Effector CD4-positive, alpha-beta T cell (primary cell): ENCODE results near the gene SLC15A4.
"Not testable (repeated sequence)": the region's sequence is repeated elsewhere in the genome, so short reads cannot be mapped to it uniquely, and the experiment has no call there.

Source experiments
- DNase-seq: peaks from one replicate; pipeline ENCODE4 v3.0.0-alpha.2; 2020
- total RNA-seq: gene quantifications from one replicate; lab custom pipeline; 2026; lab: John Stamatoyannopoulos, UW

SLC15A4 gene
- 17.1 reads per million, percentile 43 among the genes with 10 or more reads in this experiment for total RNA-seq

DNA sequence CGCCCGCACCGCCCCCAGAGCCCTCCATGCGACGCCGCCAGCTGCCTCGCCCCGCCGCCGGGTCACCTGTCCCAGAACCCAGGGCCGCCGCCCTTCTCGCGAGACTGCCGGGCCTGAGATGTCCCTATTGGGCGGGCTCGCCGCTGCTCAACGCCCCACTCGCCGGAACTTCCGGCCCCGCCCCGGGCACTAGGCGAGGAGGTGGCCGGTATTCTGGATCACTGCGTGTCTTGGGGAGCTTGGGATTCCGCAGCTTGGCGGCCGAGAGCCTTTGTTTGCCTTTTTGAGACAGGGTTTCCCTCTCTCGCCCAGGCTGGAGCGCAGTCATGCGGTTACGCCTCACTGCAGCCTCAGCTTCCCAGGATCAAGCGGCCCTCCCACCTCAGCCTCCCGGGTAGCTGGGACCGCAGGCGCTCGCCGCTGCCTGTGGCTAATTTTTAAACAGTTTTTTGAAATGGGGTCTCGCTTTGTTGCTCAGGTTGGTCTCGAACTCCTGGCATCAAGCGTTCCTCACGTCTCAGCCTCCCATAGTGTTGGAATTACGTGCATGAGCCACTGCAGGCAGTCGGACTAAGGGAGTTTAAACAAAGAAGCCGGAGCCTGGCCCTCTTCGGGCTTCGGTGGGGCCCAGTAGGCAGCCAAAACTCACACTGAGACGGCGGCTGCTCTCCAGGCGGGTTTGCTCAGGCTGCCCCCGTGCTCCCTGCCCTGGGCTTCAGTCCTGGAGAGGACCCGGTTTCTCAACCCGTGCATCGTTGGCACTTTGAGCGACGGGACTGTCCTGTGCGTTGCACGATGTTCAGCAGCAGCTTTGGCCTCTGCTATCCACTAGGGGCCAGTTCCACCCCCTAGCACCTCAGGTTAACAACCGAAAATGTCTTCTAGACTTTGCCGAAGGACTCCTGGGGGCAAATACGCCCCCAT, at the start of gene SLC15A4:
SLC15A4 (minus strand) TSS at position 43 of the 924 bp plus-strand sequence; CDS start at position 28, 15 bp downstream.
- DNase-seq, result peak; percentile 77

DNA sequence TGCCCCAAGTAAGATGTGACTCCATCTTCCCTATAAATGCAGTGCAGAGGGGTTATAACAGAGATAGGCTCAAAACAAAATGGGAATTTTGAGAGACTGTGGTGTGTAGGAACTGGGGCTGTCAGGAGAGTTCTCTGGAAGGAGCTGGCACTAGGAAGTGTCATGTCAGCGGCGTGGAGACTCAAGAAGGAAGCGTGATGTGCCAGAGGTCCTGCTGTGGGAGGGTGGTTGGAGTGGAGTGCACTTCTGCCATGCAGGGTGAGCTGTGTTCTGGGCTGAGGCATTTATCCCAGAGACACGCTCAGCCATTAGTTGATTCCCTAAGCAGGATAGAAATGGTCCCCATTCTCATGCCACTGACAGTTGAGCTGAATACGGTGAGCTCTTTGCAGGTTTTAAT, 48.5 kb upstream of the SLC15A4 start:
- no peak for DNase-seq

DNA sequence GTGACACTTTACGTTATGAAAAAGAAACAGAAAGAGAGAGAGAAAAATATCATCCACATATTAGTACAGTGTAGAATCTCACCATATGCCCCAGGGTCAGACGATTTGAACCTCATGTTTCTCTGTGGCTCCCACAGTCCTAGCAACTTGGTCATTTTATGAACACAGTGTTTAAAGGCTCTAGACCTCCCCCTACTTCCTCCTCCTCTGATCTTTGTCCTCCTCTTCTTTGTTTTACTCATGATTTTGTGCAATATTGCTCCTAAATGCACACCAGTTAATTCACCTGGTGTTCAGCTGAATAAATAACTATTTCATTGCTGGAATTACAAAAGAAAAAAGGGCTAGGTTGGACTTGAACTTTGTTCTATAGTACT, 47.7 kb upstream of the SLC15A4 start:
- DNase-seq, result no peak

DNA sequence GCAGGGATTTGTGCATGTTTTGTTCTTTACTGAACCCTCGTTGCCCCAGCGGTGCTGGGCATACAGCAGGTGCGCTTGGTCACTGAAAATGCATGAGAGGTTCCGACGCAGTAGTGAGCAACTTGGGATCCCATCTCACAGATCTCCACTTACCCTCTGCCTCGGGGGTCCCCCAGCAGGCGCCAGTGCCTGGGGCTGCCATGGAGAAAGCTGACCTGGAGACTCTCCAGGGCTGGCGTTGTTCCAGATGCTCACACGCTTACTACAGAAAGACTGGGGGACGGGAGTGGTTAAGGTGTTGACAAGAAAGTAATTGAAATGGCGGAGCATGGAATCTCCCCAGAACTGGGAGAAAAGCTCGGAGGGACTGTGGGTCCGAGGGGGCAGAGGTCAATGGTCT, 43.7 kb upstream of the SLC15A4 start:
- DNase-seq, result no peak

DNA sequence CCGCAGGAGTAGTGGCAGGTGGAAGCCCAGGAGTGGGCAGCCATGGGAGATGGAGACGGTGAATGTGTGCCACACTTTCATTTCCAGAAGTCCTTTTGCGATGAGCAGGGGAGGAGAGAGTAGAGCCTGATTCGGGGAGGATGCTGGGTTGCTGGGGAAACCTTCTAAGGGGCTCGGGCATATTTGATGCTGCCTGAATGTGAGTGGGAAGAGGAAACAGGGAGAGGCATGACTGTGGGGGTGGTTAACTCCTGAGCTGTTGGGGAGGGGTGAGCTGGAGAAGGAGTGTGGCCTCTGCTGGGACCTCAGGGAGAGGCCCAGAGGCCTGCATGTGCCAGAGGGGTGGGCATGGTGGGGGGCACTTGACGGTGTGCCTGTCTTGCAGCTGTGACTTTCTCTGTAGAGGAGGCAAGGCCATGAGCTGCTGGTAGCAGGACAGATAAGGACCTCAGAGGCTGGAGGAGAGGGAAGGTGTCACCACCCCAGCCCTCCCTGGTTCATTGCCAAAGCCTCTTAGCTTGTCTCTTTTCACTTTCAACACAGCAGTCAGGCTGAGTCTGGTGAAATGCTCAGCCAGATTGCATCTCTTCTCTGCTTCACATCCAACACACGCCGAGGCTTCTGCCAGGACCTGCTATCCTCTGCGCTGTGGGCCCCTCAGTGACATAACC, 40.9 kb upstream of the SLC15A4 start:
- no peak for DNase-seq

DNA sequence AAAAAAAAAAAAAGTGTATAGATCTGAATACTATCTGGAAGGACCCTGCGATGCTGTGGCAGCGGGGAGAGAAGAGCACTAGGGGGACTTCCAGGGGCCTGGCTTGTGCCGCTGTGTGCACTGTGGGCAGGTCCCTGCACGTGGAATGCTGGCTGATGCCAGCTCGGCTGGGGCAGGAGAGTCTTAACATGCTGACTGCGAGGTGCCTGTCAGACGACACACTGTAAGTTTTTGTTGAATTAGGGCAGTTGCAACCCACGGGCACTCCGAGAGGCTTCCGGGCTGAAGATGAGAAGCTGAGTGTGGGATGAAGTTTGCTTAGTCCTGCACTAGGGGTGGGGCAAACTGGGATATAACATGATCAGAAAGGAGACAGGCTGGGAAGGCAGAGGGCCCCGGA, 40.2 kb upstream of the SLC15A4 start:
- DNase-seq, result no peak

DNA sequence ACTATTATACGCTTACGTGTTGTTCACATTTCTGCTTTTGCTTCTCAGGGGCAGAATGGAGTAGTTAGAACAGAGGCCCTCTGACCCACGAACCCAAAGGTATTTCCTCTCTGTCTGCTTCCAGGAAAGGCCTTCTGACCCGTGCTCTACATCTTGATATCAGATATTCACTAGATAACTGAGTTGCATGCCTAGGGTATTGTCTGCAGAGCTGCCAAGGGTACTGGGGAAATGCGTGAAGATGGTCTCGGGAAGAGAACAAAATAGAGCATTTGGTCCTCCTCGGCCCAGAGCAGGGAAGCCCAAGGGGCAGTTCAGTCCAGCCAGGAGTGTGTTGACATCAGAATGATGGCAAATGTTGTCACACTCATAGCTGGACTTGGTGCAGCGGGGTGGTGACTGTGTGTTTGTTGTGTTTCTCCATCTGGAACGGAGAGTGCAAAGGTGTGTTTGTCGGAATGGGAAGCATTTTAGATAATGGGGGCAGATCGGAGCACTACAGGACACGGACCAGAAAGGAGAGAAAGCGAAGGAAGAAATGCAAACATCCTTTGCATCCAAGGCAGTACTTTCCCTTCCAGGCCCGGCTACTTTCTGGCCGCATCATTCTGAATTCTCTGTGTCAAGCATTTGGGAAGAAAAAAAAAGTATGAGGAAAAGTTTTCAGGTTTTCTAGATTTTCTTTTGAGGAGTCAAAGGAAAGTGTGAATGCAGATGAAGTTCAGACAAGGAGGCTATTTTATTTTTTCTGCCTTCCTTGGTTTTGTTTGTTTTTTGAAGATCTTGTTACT, 37.7 kb upstream of the SLC15A4 start:
- DNase-seq, result no peak

DNA sequence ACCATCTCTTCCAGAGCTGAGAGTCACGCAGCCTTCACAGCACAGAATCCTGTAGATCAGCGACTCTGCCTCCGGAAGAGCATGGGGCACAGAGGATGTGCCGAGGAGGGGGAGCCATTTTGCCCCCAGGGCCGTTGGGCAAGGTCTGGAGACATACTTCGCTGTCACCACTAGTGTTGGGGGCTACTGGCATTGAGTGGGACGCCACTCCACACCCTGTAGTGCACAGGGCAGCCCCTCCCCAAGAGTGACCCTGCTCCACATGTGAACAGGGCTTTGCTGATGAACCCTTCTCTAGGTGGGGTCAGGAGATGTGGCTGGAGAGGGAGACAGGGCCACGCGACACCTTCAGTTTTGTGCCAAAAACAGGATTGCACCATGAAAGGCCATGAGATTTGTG, 35.6 kb upstream of the SLC15A4 start:
- no peak for DNase-seq

DNA sequence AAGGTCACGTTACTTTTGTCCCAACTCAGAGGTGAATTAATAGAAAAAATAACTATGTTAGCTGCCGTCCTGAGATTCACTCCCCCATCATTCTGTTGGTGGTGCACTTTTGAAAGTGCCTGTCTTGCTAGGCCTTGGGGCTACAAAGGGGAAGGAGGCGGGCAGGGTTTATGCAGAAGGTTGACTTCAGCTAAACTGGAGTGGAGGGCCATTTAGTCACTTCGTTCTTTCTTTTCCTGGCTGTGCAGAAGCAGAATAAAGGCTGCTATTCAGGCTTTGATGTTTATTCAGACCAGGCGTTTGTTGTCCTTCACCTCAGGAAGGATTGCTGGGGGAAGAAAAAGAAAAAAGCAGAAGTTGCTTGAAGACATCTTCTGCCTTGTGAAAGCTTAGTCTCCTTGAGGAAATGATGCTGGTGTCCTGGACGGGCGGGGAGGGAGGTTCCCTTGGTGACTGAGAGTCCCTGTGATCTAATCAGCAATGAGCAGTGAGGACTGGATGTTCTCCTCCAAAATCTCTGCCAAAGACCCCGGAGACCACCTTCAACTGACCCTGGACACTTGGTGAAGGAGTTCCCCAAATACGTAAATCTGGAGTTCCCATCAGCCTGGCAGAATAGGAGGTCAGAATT, 33.5 kb upstream of the SLC15A4 start:
- no peak for DNase-seq

DNA sequence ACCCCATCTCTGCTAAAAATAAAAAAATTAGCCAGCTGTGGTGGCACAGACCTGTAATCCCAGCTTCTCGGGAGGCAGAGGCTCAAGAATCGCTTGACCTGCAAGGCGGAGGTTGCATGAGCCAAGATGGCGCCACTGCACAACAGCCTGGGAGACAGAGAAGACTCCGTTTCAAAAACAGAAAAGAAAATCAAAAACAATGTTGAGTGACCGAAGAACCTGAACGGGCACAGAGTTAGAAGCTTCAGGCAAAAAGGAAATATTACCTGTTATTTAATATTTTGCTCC, 33.0 kb upstream of the SLC15A4 start:
- no peak for DNase-seq

DNA sequence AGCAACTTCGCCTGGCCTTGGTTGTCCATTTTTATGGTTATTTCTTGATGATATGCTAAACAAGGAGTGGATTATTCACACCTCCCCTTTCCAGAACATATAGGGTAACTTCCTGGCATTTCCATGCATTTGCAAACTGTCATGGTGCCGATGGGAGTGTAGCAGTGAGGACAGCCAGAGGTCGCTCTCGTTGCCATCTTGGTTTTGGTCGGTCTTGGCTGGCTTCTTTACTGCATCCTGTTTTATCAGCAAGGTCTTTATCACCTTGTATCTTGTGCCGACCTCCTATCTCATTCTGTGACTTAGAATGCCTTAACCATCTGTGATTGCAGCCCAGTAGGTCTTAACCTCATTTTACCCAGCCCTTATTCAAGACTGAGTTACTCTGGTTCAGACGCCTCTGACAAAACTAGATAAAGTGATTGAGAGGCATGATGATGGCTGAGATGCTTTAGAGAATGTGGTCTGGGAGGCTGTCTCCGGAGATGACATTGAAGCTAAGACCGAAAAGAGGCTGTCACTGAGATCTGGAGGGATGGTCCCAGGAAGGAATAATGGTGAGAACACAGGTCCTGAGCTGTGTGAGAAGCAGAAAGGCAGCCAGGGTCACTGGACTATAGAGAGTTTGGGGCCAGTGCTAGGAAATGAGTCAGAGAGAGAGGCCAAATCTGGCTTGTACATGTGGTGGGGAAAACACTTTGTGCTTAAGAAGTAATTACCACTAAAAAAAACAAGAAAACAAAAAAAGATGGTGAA, 32.5 kb upstream of the SLC15A4 start:
- DNase-seq, result no peak

DNA sequence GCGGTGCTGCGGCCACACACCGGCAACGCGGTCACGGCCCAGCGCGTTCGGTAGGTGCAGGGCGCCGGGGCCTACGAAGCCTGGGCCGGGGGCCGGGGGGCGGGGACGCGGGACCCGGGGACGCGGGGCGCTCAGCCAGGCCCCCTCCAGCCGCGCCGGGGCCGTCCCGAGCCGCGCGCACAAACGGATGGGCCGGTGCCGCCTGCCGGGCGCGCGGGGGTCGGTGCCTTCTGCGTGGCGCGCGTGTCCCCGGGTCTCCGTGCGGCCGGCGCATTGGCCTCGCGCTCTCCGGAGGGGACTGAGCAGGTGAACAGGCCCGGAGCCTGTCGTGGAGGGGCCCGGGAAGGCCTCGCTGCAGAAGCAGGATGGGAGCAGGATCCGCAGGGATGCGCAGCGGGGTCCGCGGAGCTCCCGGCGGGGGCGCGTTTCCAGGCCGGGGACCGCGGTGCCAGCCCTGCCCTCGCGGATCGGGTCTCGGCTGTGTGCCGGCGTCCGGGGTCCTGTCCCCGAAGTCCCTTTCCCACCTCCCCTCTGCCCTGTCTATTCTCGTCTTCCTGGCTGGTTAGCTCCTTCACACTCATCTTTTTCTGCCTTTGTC, 29.9 kb upstream of the SLC15A4 start:
- no peak for DNase-seq

DNA sequence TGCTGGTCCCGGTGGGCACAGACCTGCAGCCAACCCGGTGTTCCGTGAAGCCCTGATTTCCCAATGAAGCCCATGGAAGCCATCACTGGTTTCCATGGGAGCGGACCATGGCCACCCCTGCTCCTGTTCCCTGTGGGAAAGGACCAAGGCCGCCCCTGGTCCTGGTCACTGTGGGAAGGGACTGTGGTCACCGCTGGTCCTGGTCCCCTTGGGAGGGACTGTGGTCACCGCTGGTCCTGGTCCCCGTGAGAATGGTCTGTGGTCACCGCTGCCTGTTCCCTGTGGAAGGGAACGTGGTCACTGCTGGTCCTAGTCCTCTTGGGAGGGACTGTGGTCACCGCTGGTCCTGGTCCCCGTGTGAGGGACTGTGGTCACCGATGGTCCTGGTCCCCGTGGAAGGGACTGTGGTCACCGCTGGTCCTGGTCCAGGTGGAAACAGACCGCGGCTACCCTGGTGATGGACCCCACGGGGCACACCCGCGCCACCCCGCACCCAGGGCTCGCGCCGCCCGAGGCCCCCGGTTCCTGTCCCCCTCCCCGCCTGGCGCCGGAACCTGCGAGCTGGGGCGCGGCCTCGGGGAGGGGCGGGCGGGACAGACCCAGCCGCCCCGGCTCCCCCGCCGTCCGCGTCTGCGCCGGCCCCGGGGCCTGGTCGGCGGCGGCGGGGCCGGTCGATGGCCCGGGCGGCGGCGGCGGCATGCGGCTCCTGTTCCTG, 29.3 kb upstream of the SLC15A4 start, which contains the start of gene GLT1D1:
GLT1D1 (plus strand) TSS at position 594 of the 715 bp plus-strand sequence; CDS start at position 698, 104 bp downstream.
- no peak for DNase-seq

DNA sequence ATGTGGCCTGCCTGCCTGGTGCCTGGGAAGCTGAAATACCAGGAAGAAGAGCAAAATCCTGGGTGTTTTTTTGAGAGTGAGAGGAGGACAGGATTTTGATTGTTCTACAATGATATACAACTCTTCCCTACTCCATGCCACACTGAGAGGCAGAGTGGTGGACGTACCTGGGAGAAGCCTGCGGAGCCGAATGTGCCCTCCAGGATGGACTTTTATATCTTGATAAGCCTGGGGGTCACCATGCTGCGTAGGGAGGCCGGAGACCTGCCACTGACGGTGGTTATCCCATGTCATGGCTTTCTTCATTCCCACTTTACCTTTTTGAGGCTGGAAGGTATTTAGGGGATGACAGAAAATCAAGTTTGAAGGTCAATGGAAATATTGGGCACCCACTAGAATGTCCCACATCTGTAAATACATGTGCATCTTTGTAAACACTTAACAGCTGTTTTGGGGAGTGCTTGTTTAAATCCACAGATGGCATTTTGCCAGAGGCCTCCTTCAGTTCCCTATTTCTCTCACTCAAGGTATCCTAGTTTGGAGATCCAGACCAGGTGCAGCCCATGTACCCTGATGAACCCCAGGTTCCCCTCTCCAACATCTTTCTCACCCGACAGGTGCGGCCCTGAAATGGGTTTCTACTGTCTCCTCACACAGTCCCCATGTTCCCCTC, 28.4 kb upstream of the SLC15A4 start:
- no peak for DNase-seq

DNA sequence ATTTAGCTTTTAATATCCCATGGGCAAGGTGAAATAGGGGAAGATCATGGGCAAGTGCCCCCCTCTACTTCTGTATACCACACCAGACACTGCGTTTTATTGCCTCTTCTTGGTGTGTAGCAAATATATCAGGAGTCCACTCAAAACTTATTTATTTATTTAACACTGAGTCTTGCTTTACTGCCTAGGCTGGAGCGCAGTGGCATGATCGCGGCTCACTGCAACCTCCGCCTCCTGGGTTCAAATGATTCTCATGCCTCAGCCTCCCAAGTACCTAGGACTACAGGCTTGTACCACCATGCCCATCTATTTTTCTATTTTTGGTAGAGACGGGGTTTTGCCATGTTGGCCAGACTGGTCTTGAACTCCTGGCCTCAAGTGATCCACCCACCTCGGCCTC, 27.7 kb upstream of the SLC15A4 start:
- not testable (repeated sequence) for DNase-seq

DNA sequence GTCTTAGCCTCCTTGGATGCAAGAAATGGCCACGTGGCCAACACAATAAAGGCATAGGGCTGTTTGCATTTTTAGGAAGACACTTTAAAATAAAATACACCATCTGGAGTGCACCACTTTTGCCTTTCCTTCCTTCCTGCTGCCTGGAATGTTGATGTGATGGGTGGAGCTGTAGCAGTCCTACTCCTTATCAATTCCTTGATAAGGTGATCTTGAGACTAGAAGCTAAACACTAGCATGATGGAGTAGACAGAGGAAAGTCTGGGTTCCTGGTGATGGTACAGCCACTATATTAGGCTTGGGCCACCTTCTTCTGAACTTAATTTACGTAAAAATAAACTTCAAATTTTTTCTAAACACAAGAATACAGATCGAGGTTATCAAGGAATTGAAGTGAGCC, 26.6 kb upstream of the SLC15A4 start:
- DNase-seq, result no peak

DNA sequence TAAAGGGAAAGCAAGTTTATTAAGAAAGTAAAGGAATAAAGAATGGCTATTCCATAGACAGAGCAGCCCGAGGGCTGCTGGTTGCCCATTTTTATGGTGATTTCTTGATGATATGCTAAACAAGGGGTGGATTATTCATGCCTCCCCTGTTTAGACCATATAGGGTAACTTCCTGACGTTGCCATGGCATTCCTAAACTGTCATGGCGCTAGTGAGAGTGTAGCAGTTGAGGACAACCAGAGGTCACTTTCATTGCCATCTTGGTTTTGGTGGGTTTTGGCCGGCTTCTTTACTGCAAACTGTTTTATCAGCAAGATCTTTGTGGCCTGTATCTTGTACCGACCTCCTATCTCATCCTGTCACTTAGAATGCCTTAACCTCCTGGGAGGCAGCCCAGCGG, 26.0 kb upstream of the SLC15A4 start:
- DNase-seq, result not testable (repeated sequence)

DNA sequence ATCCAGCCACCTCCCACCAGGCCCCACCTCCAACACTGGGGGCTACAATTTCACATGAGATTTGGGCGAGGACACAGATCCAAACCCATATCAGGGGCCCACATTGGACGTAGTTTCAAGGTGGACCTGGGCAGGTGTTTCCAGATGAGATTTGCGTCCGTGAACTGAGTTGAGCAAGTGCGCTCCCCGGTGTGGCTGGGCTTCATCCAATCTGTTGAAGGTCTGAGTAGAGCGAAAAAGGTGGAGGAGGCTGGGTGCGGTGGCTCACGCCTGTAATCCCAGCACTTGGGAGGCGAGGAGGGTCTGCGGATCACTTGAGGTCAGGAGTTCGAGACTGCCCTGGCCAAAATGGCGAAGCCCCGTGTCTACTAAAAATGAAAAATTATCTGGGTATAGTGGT, 24.6 kb upstream of the SLC15A4 start:
- no peak for DNase-seq

DNA sequence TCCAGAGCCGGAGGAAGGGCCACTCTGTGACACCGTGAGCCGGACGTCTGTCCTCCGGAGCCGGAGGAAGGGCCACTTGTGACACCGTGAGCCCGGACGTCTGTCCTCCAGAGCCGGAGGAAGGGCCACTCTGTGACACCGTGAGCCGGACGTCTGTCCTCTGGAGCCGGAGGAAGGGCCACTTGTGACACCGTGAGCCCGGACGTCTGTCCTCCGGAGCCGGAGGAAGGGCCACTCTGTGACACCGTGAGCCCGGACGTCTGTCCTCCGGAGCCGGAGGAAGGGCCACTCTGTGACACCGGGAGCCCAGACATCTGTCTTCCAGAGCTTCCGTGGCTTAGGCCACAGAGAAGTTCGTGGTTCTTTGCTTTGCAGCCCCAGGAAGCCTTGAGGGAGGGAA, 22.9 kb upstream of the SLC15A4 start:
- not testable (repeated sequence) for DNase-seq

DNA sequence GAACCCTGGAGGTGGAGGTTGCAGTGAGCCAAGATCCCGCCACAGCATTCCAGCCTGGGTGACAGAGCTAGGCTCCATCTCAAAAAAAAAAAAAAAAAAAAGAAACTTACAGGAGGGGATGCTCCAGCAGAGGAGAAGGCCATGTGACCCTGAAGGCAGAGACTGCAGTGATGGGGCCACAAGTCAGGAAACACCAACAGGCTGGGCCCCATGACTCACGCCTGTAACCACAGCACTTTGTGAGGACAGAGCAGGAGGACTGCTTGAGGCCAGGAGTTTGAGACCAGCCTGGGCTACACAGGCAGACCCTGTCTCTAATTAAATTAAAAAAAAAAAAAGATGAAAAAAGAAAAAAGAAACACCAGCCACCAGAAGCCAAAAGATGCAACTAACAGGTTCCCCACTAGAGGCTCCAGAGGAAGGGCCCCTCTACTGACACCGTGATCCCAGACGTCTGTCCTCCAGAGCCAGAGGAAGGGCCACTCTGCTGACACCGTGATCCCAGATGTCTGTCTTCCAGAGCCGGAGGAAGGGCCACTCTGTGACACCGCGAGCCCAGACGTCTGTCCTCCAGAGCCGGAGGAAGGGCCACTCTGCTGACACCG, 20.4 kb upstream of the SLC15A4 start:
- no peak for DNase-seq
